Effector memory CD4-positive, alpha-beta T cell (primary cell): Measurements from ENCODE around the gene EDC4.
"Not testable (repeated sequence)": the region's sequence is repeated elsewhere in the genome, so short reads cannot be mapped to it uniquely, and the experiment has no call there.

Experiments
- DNase-seq, 3 donors: peaks; one replicate each; pipeline ENCODE4 v3.0.0-alpha.2; 2020
- H3K27ac ChIP-seq: 2 replicates; pipeline ENCODE4 v1.7.0; 2013; ENCODE audit warnings: mild to moderate bottlenecking, low read length, moderate library complexity; ENCODE audit not compliant: insufficient read depth, poor library complexity, severe bottlenecking
- H3K27me3 ChIP-seq: replicated peaks from 2 replicates; pipeline ENCODE4 v1.7.0; 2013; ENCODE audit warnings: mild to moderate bottlenecking, low read length; ENCODE audit not compliant: insufficient read depth, control insufficient read depth, poor library complexity, severe bottlenecking
- H3K36me3 ChIP-seq: 2 replicates; pipeline ENCODE4 v1.7.0; 2013; ENCODE audit warnings: mild to moderate bottlenecking, low read length, moderate library complexity; ENCODE audit not compliant: control insufficient read depth, insufficient read depth
- H3K4me1 ChIP-seq: 2 replicates; pipeline ENCODE4 v1.7.0; 2013; ENCODE audit warnings: low read length, mild to moderate bottlenecking; ENCODE audit not compliant: control insufficient read depth, insufficient read depth, poor library complexity, severe bottlenecking
- H3K4me3 ChIP-seq: 2 replicates; pipeline ENCODE4 v1.7.0; 2013; ENCODE audit warnings: low read length, low read depth, mild to moderate bottlenecking; ENCODE audit not compliant: insufficient read depth, poor library complexity, severe bottlenecking
- H3K9me3 ChIP-seq: 2 replicates; pipeline ENCODE4 v1.7.0; 2013; ENCODE audit warnings: mild to moderate bottlenecking, low read length, moderate library complexity; ENCODE audit not compliant: control insufficient read depth

Gene EDC4

GRCh38 chr16:67862623-67863583 lies 9.9 kb upstream of the EDC4 start:
- Histone ChIP-seq H3K27ac (no peak overlapping the region), H3K4me1 (peaks cover 2% of the 10 kb centered on the region), H3K36me3 (peaks cover 19% of the 10 kb centered on the region), H3K27me3 (no peaks in the 10 kb centered on the region), H3K4me3 (no peak overlapping the region), H3K9me3 (no peaks in the 10 kb centered on the region)
- no peak for DNase-seq

GRCh38 chr16:67864044-67864443 lies 8.8 kb upstream of the EDC4 start:
- H3K9me3 ChIP-seq, H3K27me3 ChIP-seq, H3K27ac ChIP-seq, H3K4me3 ChIP-seq, DNase-seq, H3K4me1 ChIP-seq: not testable (repeated sequence)
- H3K36me3 ChIP-seq = peaks cover 30% of the 10 kb centered on the region

- Histone ChIP-seq H3K27me3 (no peaks in the 10 kb centered on the region), H3K36me3 (peaks cover 31% of the 10 kb centered on the region), H3K4me1 (no peaks in the 10 kb centered on the region), H3K9me3 (no peaks in the 10 kb centered on the region), H3K4me3 (no peak overlapping the region), H3K27ac (no peak overlapping the region)
- no peak for DNase-seq
Observed at GRCh38 chr16:67864594-67864993, 8.3 kb upstream of the EDC4 start.

- no peaks in the 10 kb centered on the region for H3K27me3 ChIP-seq
- no peaks in the 10 kb centered on the region for H3K9me3 ChIP-seq
- H3K27ac ChIP-seq = no peak overlapping the region
- H3K4me1 ChIP-seq = no peaks in the 10 kb centered on the region
- no peak for DNase-seq
- H3K36me3 ChIP-seq = peaks cover 33% of the 10 kb centered on the region
- H3K4me3 ChIP-seq = no peak overlapping the region
Observed at GRCh38 chr16:67865318-67865717, 7.5 kb upstream of the EDC4 start.

- H3K4me1 ChIP-seq = peaks cover 4% of the 10 kb centered on the region
- H3K27me3 ChIP-seq = no peaks in the 10 kb centered on the region
- DNase-seq = no peak
- H3K4me3 ChIP-seq = no peak overlapping the region
- no peaks in the 10 kb centered on the region for H3K9me3 ChIP-seq
- no peak overlapping the region for H3K27ac ChIP-seq
- H3K36me3 ChIP-seq = peaks cover 28% of the 10 kb centered on the region
Observed at GRCh38 chr16:67868290-67868689, 4.6 kb upstream of the EDC4 start.

GRCh38 chr16:67869653-67870052 lies 3.2 kb upstream of the EDC4 start:
- H3K4me1 ChIP-seq = peaks cover 16% of the 10 kb centered on the region
- no peak overlapping the region for H3K27ac ChIP-seq
- H3K9me3 ChIP-seq = no peaks in the 10 kb centered on the region
- no peak overlapping the region for H3K4me3 ChIP-seq
- DNase-seq = no peak
- peaks cover 28% of the 10 kb centered on the region for H3K36me3 ChIP-seq
- no peaks in the 10 kb centered on the region for H3K27me3 ChIP-seq

- Histone ChIP-seq H3K4me3 (no peak overlapping the region), H3K9me3 (no peaks in the 10 kb centered on the region), H3K36me3 (peaks cover 23% of the 10 kb centered on the region), H3K27me3 (no peaks in the 10 kb centered on the region), H3K4me1 (peaks cover 27% of the 10 kb centered on the region), H3K27ac (no peak overlapping the region)
- DNase-seq = no peak
Observed at GRCh38 chr16:67871256-67871655, 1.6 kb upstream of the EDC4 start.

GRCh38 chr16:67872131-67872630 lies 671 bp upstream of the EDC4 start:
- Histone ChIP-seq H3K4me3 (peak overlapping the region; percentile 89), H3K27ac (peak overlapping the region; percentile 82), H3K9me3 (no peaks in the 10 kb centered on the region), H3K4me1 (peaks cover 32% of the 10 kb centered on the region), H3K36me3 (peaks cover 32% of the 10 kb centered on the region), H3K27me3 (no peaks in the 10 kb centered on the region)
- no peak for DNase-seq

GRCh38 chr16:67873435-67874370 lies 851 bp downstream of the EDC4 start:
- peak overlapping the region; percentile 89 for H3K4me3 ChIP-seq
- no peaks in the 10 kb centered on the region for H3K9me3 ChIP-seq
- no peak for DNase-seq
- peaks cover 32% of the 10 kb centered on the region for H3K4me1 ChIP-seq
- no peaks in the 10 kb centered on the region for H3K27me3 ChIP-seq
- H3K36me3 ChIP-seq = peaks cover 37% of the 10 kb centered on the region
- peak overlapping the region; percentile 82 for H3K27ac ChIP-seq
